HG02884 (cell line): ENCODE results near the gene PTPN18.

Experiments used
- ATAC-seq: cut with Tn5 transposase; IDR thresholded peaks from one replicate; pipeline ENCODE4 v1.9.1; 2021; ENCODE audit warnings: mild to moderate bottlenecking, moderate library complexity; ENCODE audit not compliant: unreplicated experiment

Gene PTPN18

GRCh38 chr2:130339885-130340745 lies 15.7 kb upstream of the PTPN18 start:
- ATAC-seq: no peak

- peak; percentile 2 for ATAC-seq
Measured at GRCh38 chr2:130341562-130342019, 14.3 kb upstream of the PTPN18 start.

- peak; percentile 69 for ATAC-seq
Measured at GRCh38 chr2:130342020-130342532, 13.8 kb upstream of the PTPN18 start.

- peak; percentile 82 for ATAC-seq
Measured at GRCh38 chr2:130342533-130343275, 13.2 kb upstream of the PTPN18 start, which contains the start of gene IMP4. Gene IMP4, plus strand, starts transcription at chr2:130342897. Its CDS starts 36 bp downstream, at chr2:130342933.

GRCh38 chr2:130344578-130344977 lies 11.3 kb upstream of the PTPN18 start:
- no peak for ATAC-seq

GRCh38 chr2:130345091-130345490 lies 10.8 kb upstream of the PTPN18 start:
- no peak for ATAC-seq

GRCh38 chr2:130345611-130346010 lies 10.2 kb upstream of the PTPN18 start:
- ATAC-seq: no peak

- ATAC-seq: no peak
Measured at GRCh38 chr2:130346041-130346740, 9.7 kb upstream of the PTPN18 start.

GRCh38 chr2:130346741-130347066 lies 9.2 kb upstream of the PTPN18 start:
- ATAC-seq: no peak

GRCh38 chr2:130347220-130347925 lies 8.5 kb upstream of the PTPN18 start:
- ATAC-seq: no peak

GRCh38 chr2:130349174-130349573 lies 6.7 kb upstream of the PTPN18 start:
- ATAC-seq: no peak

- no peak for ATAC-seq
Measured at GRCh38 chr2:130351711-130352110, 4.1 kb upstream of the PTPN18 start.

GRCh38 chr2:130352237-130352636 lies 3.6 kb upstream of the PTPN18 start:
- no peak for ATAC-seq

- ATAC-seq: no peak
Measured at GRCh38 chr2:130353291-130354138, 2.3 kb upstream of the PTPN18 start.

- ATAC-seq: no peak
Measured at GRCh38 chr2:130354139-130354428, 1.8 kb upstream of the PTPN18 start.

GRCh38 chr2:130355172-130355577 lies 681 bp upstream of the PTPN18 start:
- ATAC-seq: no peak

GRCh38 chr2:130357864-130358263 lies 2.0 kb downstream of the PTPN18 start:
- no peak for ATAC-seq

GRCh38 chr2:130358420-130359350 lies 2.8 kb downstream of the PTPN18 start:
- ATAC-seq: no peak

- no peak for ATAC-seq
Measured at GRCh38 chr2:130359466-130359865, 3.6 kb downstream of the PTPN18 start.
